ENCODE results near the gene LTBP4.

LTBP4 gene

GRCh38 chr19:40603389-40604170 lies 2.4 kb downstream of the LTBP4 start (continued):
- TF ChIP-seq GLIS2 (tag by site-specific recombination; IDR thresholded peaks at IDR 0.05) (no peak), ZNF416 (tag by site-specific recombination; IDR thresholded peaks at IDR 0.05) (no peak), ZNF530 (tag by site-specific recombination; IDR thresholded peaks at IDR 0.05; ENCODE audit: low read depth) (no peak), ZSCAN16 (tag by site-specific recombination; IDR thresholded peaks at IDR 0.05) (no peak), ZNF670 (tag by site-specific recombination; IDR thresholded peaks at IDR 0.05; ENCODE audit: low read depth) (no peak), ZFP37 (tag by site-specific recombination; IDR thresholded peaks at IDR 0.05) (peak; percentile 94), ZNF362 (tag by site-specific recombination; IDR thresholded peaks at IDR 0.05) (no peak), ZNF473 (tag by site-specific recombination; IDR thresholded peaks at IDR 0.05) (no peak), PRDM6 (tag by site-specific recombination; IDR thresholded peaks at IDR 0.05) (no peak), ZBTB26 (tag by site-specific recombination; optimal IDR thresholded peaks at IDR 0.05) (peak; percentile 100), ZNF660 (tag by site-specific recombination; IDR thresholded peaks at IDR 0.05) (peak; percentile 92), ZEB2 (tag by site-specific recombination; IDR thresholded peaks at IDR 0.05) (peak; percentile 91; the same call in 1 of the 2 replicates), ZNF48 (tag by site-specific recombination; IDR thresholded peaks at IDR 0.05) (no peak), ATF2 (tag by site-specific recombination; IDR thresholded peaks at IDR 0.05; ENCODE audit: low read depth) (no peak), ZNF404 (tag by site-specific recombination; IDR thresholded peaks at IDR 0.05) (no peak), ZNF324 (tag by site-specific recombination; IDR thresholded peaks at IDR 0.05) (peak; percentile 73), ZNF514 (tag by site-specific recombination; IDR thresholded peaks at IDR 0.05) (no peak), ZNF184 (tag by site-specific recombination; IDR thresholded peaks at IDR 0.05) (no peak), YY1 (tag by site-specific recombination; IDR thresholded peaks at IDR 0.05) (no peak), ZBTB6 (tag by site-specific recombination; IDR thresholded peaks at IDR 0.05) (peak; percentile 22; the same call in 1 of the 2 replicates), ZNF174 (tag by site-specific recombination; IDR thresholded peaks at IDR 0.05) (no peak), ZNF664 (tag by site-specific recombination; IDR thresholded peaks at IDR 0.05) (no peak), ZNF521 (tag by site-specific recombination; IDR thresholded peaks at IDR 0.05) (no peak), PRDM10 (tag by site-specific recombination; IDR thresholded peaks at IDR 0.05) (no peak), GLI2 (tag by site-specific recombination; IDR thresholded peaks at IDR 0.05; ENCODE audit: borderline replicate concordance, low read depth) (no peak), ZNF114 (tag by site-specific recombination; IDR thresholded peaks at IDR 0.05) (no peak), IKZF3 (tag by site-specific recombination; IDR thresholded peaks at IDR 0.05) (peak; percentile 74), ZNF354C (tag by site-specific recombination; IDR thresholded peaks at IDR 0.05; ENCODE audit: borderline replicate concordance, low read depth) (no peak)
